Epithelial cell of proximal tubule (primary cell): ENCODE results near the gene PRMT7. TPM values are rescaled to one million over a fixed set of nuclear protein-coding genes. Genes with fewer than 3 reads are reported as not detected.

Experiments
- DNase-seq: peaks from one replicate; pipeline ENCODE4 v3.0.0-alpha.2; 2011; ENCODE audit warnings: low read depth
- H3K4me3 ChIP-seq: 2 replicates; pipeline ENCODE4 v1.5.1; 2011; ENCODE audit warnings: low read depth, mild to moderate bottlenecking, low read length
- CTCF ChIP-seq: conservative IDR thresholded peaks from 2 replicates; pipeline ENCODE4 v1.5.1; 2012; ENCODE audit warnings: low read depth, mild to moderate bottlenecking, low read length
- total RNA-seq: library from RNA; depleted of rRNA; stranded (reverse); fragments of >200 nt; gene quantifications from 2 replicates; pipeline ENCODE4 v1.2.3, GENCODE V29; 2015

PRMT7 gene
- total RNA-seq, 1 donor from 2014 or later = 32.1 TPM

GRCh38 chr16:68354816-68355215 lies 44.0 kb downstream of the PRMT7 start:
- no peak overlapping the region for H3K4me3 ChIP-seq
- no peak for DNase-seq
- TF ChIP-seq CTCF = no peak

- TF ChIP-seq CTCF = no peak
- DNase-seq = no peak
- H3K4me3 ChIP-seq = no peak overlapping the region
Measured at GRCh38 chr16:68355447-68356248, 44.8 kb downstream of the PRMT7 start.

- H3K4me3 ChIP-seq = no peak overlapping the region
- no peak for TF ChIP-seq CTCF
- no peak for DNase-seq
Measured at GRCh38 chr16:68356249-68356918, 45.6 kb downstream of the PRMT7 start.

GRCh38 chr16:68356919-68357286 lies 46.1 kb downstream of the PRMT7 start:
- TF ChIP-seq CTCF = no peak
- no peak for DNase-seq
- H3K4me3 ChIP-seq = no peak overlapping the region

- TF ChIP-seq CTCF = no peak
- DNase-seq = no peak
- no peak overlapping the region for H3K4me3 ChIP-seq
Measured at GRCh38 chr16:68357521-68357922, 46.7 kb downstream of the PRMT7 start.

- H3K4me3 ChIP-seq = no peak overlapping the region
- DNase-seq = no peak
- no peak for TF ChIP-seq CTCF
Measured at GRCh38 chr16:68357923-68358322, 47.1 kb downstream of the PRMT7 start.
